Measurements from ENCODE around the gene ATP5F1A.

DNA sequence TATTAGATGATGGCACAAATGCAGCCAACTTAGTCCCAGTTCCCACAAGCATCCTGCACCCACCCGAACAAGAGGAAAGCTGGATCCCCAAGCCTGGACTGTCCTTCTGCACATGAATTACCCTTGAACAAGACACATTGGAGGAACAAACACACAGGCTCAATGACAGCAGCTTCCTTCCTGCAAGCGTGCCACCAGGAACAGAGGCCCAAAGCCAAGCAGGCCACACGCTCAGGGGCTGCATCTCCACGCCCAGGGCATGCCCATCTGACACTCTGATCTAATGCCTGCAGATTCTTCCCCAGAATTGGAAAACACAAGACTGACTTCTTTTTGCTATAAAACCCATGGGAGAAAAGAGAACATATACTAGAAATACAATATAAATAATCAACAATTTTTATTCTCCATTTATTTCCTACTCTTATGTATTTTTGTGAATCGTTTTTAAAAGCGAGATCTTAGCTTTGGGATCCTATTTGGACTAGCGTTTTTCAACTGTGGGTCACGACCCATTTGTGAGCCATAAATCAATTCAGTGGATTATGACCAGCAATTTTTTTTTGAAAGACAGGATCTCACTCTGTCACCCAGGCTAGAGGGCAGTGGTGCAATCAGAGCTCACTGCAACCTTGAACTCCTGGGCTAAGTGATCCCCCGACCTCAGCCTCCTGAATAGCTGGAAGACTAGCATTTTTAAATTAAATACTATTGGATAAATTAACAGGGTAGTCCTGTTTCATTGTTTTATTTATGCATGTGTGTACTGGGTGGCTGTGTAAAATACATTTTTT is 60.4 kb downstream of the ATP5F1A start:
- TF ChIP-seq, protein P1, sequence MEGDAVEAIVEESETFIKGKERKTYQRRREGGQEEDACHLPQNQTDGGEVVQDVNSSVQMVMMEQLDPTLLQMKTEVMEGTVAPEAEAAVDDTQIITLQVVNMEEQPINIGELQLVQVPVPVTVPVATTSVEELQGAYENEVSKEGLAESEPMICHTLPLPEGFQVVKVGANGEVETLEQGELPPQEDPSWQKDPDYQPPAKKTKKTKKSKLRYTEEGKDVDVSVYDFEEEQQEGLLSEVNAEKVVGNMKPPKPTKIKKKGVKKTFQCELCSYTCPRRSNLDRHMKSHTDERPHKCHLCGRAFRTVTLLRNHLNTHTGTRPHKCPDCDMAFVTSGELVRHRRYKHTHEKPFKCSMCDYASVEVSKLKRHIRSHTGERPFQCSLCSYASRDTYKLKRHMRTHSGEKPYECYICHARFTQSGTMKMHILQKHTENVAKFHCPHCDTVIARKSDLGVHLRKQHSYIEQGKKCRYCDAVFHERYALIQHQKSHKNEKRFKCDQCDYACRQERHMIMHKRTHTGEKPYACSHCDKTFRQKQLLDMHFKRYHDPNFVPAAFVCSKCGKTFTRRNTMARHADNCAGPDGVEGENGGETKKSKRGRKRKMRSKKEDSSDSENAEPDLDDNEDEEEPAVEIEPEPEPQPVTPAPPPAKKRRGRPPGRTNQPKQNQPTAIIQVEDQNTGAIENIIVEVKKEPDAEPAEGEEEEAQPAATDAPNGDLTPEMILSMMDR (IDR thresholded peaks at IDR 0.05; ENCODE audit: insufficient read depth, low read length, poor library complexity, severe bottlenecking): no peak
- no peak for TF ChIP-seq EZH2phosphoT487 (conservative IDR thresholded peaks at IDR 0.05; ENCODE audit: low read length)
